Mesenchymal stem cell (in vitro differentiated cells and primary cell): Measurements from ENCODE around the gene KLHL6.
"Not testable (repeated sequence)": the region's sequence is repeated elsewhere in the genome, so short reads cannot be mapped to it uniquely, and the experiment has no call there.

Source experiments
- DNase-seq: peaks from one replicate; pipeline ENCODE4 v3.0.0-alpha.2; 2013
- H2AFZ ChIP-seq: one replicate; pipeline ENCODE4 v1.6.1; 2013; ENCODE audit warnings: low read depth, mild to moderate bottlenecking, control low read depth, inconsistent platforms, low read length, moderate library complexity
- H2AK5ac ChIP-seq: 2 replicates; pipeline ENCODE4 v1.6.1; 2013; ENCODE audit warnings: low read length, moderate library complexity, mild to moderate bottlenecking, inconsistent platforms; ENCODE audit not compliant: severe bottlenecking
- H2BK120ac ChIP-seq: one replicate; pipeline ENCODE4 v1.6.1; 2013; ENCODE audit warnings: low read depth, mild to moderate bottlenecking, inconsistent platforms, low read length, moderate library complexity
- H2BK12ac ChIP-seq, 2 experiments: one replicate each; pipeline ENCODE4 v1.6.1; 2013; ENCODE audit warnings: inconsistent platforms in 2 of 2, low read length in 2 of 2, mild to moderate bottlenecking in 2 of 2, moderate library complexity in 2 of 2, control low read depth in 1 of 2
- H2BK15ac ChIP-seq: one replicate; pipeline ENCODE4 v1.6.1; 2013; ENCODE audit warnings: mild to moderate bottlenecking, low read depth, inconsistent platforms; ENCODE audit not compliant: poor library complexity, severe bottlenecking
- H2BK5ac ChIP-seq: 2 replicates; pipeline ENCODE4 v1.6.1; 2013; ENCODE audit warnings: low read depth, mild to moderate bottlenecking, low read length, control low read depth, inconsistent platforms; ENCODE audit not compliant: poor library complexity, severe bottlenecking
- H3K14ac ChIP-seq, 2 experiments: one replicate each; pipeline ENCODE4 v1.6.1; 2013; ENCODE audit warnings: inconsistent platforms in 2 of 2, low read length in 2 of 2, control low read depth in 1 of 2, mild to moderate bottlenecking in 1 of 2, moderate library complexity in 1 of 2
- H3K18ac ChIP-seq, 2 experiments: one replicate each; pipeline ENCODE4 v1.6.1; 2013; ENCODE audit warnings: inconsistent platforms in 2 of 2, low read length in 2 of 2, control low read depth in 1 of 2, low read depth in 1 of 2, mild to moderate bottlenecking in 1 of 2
- H3K23ac ChIP-seq, 2 experiments: one replicate each; pipeline ENCODE4 v1.6.1; 2013; ENCODE audit warnings: inconsistent platforms in 2 of 2, low read length in 2 of 2, mild to moderate bottlenecking in 2 of 2, moderate library complexity in 2 of 2, control low read depth in 1 of 2
- H3K27ac ChIP-seq: 2 replicates; pipeline ENCODE4 v1.5.1; 2013; ENCODE audit warnings: mild to moderate bottlenecking, moderate library complexity, low read length, control low read depth, inconsistent platforms; ENCODE audit not compliant: poor library complexity, severe bottlenecking
- H3K27me3 ChIP-seq, 2 experiments: 2 replicates each; pipeline versions ENCODE4 v1.6.1 to v1.7.0; 2013; ENCODE audit warnings: low read length in 2 of 2, mild to moderate bottlenecking in 2 of 2, moderate library complexity in 2 of 2, control low read depth in 1 of 2, inconsistent platforms in 1 of 2; ENCODE audit not compliant: control insufficient read depth in 1 of 2, insufficient read depth in 1 of 2
- H3K36me3 ChIP-seq, 2 experiments: 2 replicates each; pipeline versions ENCODE4 v1.6.1 to v1.7.0; 2013; ENCODE audit warnings: low read length in 2 of 2, control low read depth in 1 of 2, inconsistent platforms in 1 of 2, low read depth in 1 of 2, mild to moderate bottlenecking in 1 of 2; ENCODE audit not compliant: insufficient read depth in 2 of 2, control insufficient read depth in 1 of 2
- H3K4ac ChIP-seq, 2 experiments: one replicate each; pipeline ENCODE4 v1.6.1; 2013; ENCODE audit warnings: inconsistent platforms in 2 of 2, low read length in 2 of 2, mild to moderate bottlenecking in 2 of 2, moderate library complexity in 2 of 2, control low read depth in 1 of 2, low read depth in 1 of 2
- H3K4me1 ChIP-seq: 2 replicates; pipeline ENCODE4 v1.6.1; 2013; ENCODE audit warnings: low read depth, low read length, control low read depth; ENCODE audit not compliant: control insufficient read depth, insufficient read depth
- H3K4me2 ChIP-seq: 2 replicates; pipeline ENCODE4 v1.6.1; 2013; ENCODE audit warnings: low read length, mild to moderate bottlenecking, inconsistent platforms; ENCODE audit not compliant: poor library complexity, severe bottlenecking
- H3K4me3 ChIP-seq, 2 experiments: 2 replicates each; pipeline versions ENCODE4 v1.5.1 to v1.7.0; 2013; ENCODE audit warnings: low read length in 2 of 2, mild to moderate bottlenecking in 2 of 2, control low read depth in 1 of 2, low read depth in 1 of 2; ENCODE audit not compliant: insufficient read depth in 1 of 2
- H3K79me1 ChIP-seq: replicated peaks from 2 replicates; pipeline ENCODE4 v1.6.1; 2013; ENCODE audit warnings: mild to moderate bottlenecking, control low read depth, low read length, inconsistent platforms; ENCODE audit not compliant: poor library complexity, severe bottlenecking
- H3K9ac ChIP-seq: 2 replicates; pipeline ENCODE4 v1.7.0; 2013; ENCODE audit warnings: mild to moderate bottlenecking, low read length, moderate library complexity
- H3K9me3 ChIP-seq: 2 replicates; pipeline ENCODE4 v1.7.0; 2013; ENCODE audit warnings: mild to moderate bottlenecking, low read length; ENCODE audit not compliant: control insufficient read depth
- H4K8ac ChIP-seq: one replicate; pipeline ENCODE4 v1.6.1; 2013; ENCODE audit warnings: inconsistent platforms, mild to moderate bottlenecking, low read length, moderate library complexity
- H4K91ac ChIP-seq: one replicate; pipeline ENCODE4 v1.6.1; 2013; ENCODE audit warnings: mild to moderate bottlenecking, low read length, inconsistent platforms
- WGBS: methylation state at CpG from one replicate; pipeline ENCODE4 v1.1.7; 2013; ENCODE audit warnings: mixed read lengths; 5-methylcytosine and 5-hydroxymethylcytosine counted together

KLHL6 gene

DNA sequence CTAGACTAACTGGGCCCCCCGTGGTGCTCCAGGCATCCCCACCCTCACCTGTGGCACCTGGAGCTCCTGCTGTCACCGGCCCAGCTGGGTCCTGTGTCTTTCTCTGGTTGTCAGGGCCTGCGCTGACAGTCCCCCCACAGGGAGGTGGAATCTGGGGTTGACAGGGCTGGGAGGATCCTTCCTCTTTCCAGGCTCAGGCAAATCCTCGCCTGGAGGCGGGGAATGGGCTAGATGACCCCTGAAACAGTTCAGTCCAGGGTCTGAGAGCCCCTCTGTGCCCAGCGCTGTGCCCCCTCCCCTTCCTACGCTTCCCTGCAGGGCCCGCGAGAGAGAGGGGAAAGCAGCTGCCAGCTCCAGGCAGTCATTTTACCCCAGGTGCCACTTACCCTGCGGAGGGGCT, 77.0 kb downstream of the KLHL6 start:
- no peak overlapping the region for H3K23ac ChIP-seq
- DNase-seq = no peak
- H2BK120ac ChIP-seq = no peak overlapping the region
- H3K18ac ChIP-seq = no peak overlapping the region
- H2BK5ac ChIP-seq = no peak overlapping the region
- H4K8ac ChIP-seq = no peak overlapping the region
- H3K9ac ChIP-seq = no peak overlapping the region
- no peak overlapping the region for H2BK15ac ChIP-seq
- H3K4me1 ChIP-seq = no peaks in the 10 kb centered on the region
- H3K4me2 ChIP-seq = no peak overlapping the region
- H3K79me1 ChIP-seq = no peaks in the 10 kb centered on the region
- no peaks in the 10 kb centered on the region for H3K9me3 ChIP-seq
- H3K4ac ChIP-seq = no peak overlapping the region
- no peak overlapping the region for H3K27ac ChIP-seq
- H2AFZ ChIP-seq = no peak overlapping the region
- peaks cover 12 to 31% of the 10 kb centered on the region in 2 experiments for H3K27me3 ChIP-seq
- H3K4me3 ChIP-seq = no peak overlapping the region
- H3K14ac ChIP-seq = no peak overlapping the region
- H4K91ac ChIP-seq = no peak overlapping the region
- H3K36me3 ChIP-seq = no peaks in the 10 kb centered on the region
- no peak overlapping the region for H2AK5ac ChIP-seq
- H2BK12ac ChIP-seq = no peak overlapping the region
- 86% methylated on average over 10 of the region's 10 CpGs for WGBS

DNA sequence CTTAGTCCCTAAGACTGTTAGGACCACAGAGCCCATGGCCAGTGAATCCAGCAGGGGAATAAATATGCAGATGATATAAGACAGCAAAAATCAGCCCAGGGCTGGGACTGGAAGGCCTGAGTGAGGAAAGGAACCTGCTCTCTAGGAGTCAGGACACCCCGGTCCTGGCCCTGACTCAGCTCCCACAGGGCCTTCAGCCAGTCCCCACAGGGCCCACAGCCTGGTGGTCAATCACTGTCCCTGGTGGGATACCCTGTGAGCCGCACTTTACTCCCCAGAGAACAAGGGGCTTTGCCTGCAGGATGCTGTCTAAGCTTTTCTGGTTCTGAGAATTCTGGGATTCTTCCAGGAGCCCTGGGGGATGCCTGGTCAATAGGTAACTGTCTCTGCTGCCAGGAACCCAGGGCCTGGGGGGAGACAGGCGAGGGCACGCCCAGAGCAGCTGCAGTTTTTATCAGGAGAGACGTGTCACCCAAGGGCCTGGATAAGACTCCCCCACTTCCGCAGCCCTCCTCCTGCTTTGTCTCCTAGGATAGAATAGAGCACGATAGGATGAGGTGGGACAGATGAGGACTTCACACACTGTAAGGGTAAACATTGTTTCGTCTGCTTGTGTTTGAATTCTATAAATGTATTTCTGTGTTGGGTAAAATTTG, 77.6 kb downstream of the KLHL6 start:
- no peak overlapping the region for H2BK15ac ChIP-seq
- no peak overlapping the region for H2BK120ac ChIP-seq
- H3K4me2 ChIP-seq = no peak overlapping the region
- H3K9me3 ChIP-seq = no peaks in the 10 kb centered on the region
- no peak overlapping the region for H2BK12ac ChIP-seq
- H2AFZ ChIP-seq = no peak overlapping the region
- H3K18ac ChIP-seq = no peak overlapping the region
- H4K8ac ChIP-seq = no peak overlapping the region
- no peak overlapping the region for H3K14ac ChIP-seq
- no peak overlapping the region for H3K23ac ChIP-seq
- no peak overlapping the region for H4K91ac ChIP-seq
- H3K4ac ChIP-seq = no peak overlapping the region
- H3K9ac ChIP-seq = no peak overlapping the region
- no peaks in the 10 kb centered on the region for H3K79me1 ChIP-seq
- H3K4me1 ChIP-seq = no peaks in the 10 kb centered on the region
- no peak overlapping the region for H2AK5ac ChIP-seq
- H2BK5ac ChIP-seq = no peak overlapping the region
- WGBS = 84% methylated on average over 7 of the region's 8 CpGs
- DNase-seq = no peak
- H3K27me3 ChIP-seq = peaks cover 12 to 31% of the 10 kb centered on the region in 2 experiments
- no peak overlapping the region for H3K4me3 ChIP-seq
- H3K27ac ChIP-seq = no peak overlapping the region
- H3K36me3 ChIP-seq = no peaks in the 10 kb centered on the region

DNA sequence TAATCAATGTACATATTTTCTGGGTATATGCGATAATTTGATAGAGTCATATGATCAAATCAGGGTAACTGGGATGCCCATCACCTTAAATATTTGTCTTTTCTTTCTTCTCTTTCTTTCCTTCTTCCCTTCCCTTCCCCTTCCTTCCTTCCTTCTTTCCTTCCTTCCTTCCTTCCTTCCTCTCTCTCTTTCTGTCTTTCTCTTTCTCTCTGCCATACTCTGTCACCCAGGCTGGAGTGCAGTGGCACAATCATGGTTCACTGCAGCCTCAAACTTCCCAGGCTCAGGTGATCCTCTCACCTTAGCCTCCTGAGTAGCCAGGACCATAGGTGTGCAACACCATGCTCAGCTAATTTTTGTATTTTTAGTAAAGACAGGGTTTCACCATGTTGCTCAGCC, 79.7 kb downstream of the KLHL6 start:
- not testable (repeated sequence) for H3K27ac ChIP-seq, H3K9me3 ChIP-seq, H3K36me3 ChIP-seq, H4K91ac ChIP-seq, H2BK12ac ChIP-seq, DNase-seq, H3K14ac ChIP-seq, H3K4me2 ChIP-seq, H3K23ac ChIP-seq, H3K18ac ChIP-seq, H3K9ac ChIP-seq, H3K4me3 ChIP-seq, H2AK5ac ChIP-seq, H4K8ac ChIP-seq, H2AFZ ChIP-seq, H3K79me1 ChIP-seq, H2BK5ac ChIP-seq, H2BK15ac ChIP-seq, H2BK120ac ChIP-seq, H3K4ac ChIP-seq, H3K4me1 ChIP-seq
- H3K27me3 ChIP-seq = peaks cover 12 to 31% of the 10 kb centered on the region in 2 experiments
- WGBS = 100% methylated on average over 1 of the region's 1 CpG

DNA sequence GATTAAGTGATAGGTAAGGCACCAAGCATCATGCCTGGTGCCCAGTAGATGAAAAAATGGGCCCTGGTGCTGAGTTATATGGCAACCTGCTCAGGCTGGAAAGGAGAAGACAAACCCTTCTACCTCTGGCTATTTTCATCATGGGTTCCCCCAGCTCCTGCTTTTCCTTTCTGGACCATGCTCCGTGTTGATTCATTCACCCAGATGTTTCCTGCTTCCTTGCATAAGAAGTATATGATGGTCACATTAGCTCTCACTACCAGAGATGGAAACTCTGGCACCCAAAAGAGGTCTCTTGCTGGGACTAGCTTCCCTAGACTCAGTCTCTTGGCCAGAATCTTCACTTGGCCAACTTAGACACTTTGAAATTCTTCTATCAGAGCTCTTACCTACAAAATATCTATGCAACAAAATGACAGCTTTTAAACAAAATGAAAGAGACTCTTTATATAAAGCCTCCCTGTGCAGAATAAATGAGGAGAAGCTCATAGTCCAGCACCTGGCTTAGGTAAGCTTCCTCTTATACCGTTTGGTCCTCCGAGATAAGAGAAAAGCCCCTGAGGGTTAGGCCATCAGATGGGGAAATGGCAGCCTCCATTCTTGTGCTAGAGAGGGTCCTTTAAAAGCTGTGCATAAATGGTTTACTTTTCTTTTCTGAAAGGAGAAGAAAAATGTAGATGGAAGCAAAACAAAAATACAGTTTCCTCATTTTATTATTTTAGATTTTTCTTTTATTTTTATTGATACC, 80.3 kb downstream of the KLHL6 start:
- Histone ChIP-seq H3K18ac (no peak overlapping the region), H3K23ac (no peak overlapping the region), H3K9me3 (no peaks in the 10 kb centered on the region), H4K91ac (no peak overlapping the region), H3K4me1 (no peaks in the 10 kb centered on the region), H3K4me3 (no peak overlapping the region), H3K4ac (no peak overlapping the region), H2BK15ac (no peak overlapping the region), H3K79me1 (no peaks in the 10 kb centered on the region), H2AK5ac (no peak overlapping the region), H3K27me3 (peaks cover 12 to 31% of the 10 kb centered on the region in 2 experiments), H3K14ac (no peak overlapping the region), H4K8ac (no peak overlapping the region), H3K27ac (no peak overlapping the region), H3K9ac (no peak overlapping the region), H2BK120ac (no peak overlapping the region), H2BK5ac (no peak overlapping the region), H2BK12ac (no peak overlapping the region), H3K4me2 (no peak overlapping the region), H2AFZ (no peak overlapping the region), H3K36me3 (no peaks in the 10 kb centered on the region)
- DNase-seq = no peak
- WGBS = 74% methylated on average over 3 of the region's 3 CpGs
